ENCODE data around the gene BOD1L2. TPM values are rescaled to one million over a fixed set of nuclear protein-coding genes. Genes with fewer than 3 reads are reported as not detected.

Gene BOD1L2
- total RNA-seq, 1 experiment from 2014 or later = not detected

DNA sequence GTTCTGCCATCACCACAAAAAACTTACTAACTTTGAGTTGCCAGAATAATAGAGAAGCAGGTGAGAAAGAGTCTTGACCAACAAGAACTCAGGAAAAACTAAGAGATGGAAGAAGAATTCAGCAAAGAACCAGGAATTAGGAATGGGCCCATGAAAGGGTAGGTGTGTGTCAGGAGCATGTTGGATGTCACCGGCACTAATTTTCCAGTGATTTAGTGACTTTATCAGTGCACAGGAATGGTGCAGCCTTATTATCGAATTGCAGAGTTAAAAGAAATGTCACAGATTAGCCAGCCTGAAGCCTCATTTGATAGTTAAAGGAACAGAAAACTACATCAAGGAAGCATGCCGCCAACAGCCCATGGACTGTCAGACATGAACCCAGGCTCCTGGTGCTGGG is 9.0 kb upstream of the BOD1L2 start:
- H4K20me1 ChIP-seq (ENCODE audit: insufficient read depth) = no peaks in the 10 kb centered on the region
- H3K36me3 ChIP-seq (ENCODE audit: control insufficient read depth in 1 of 2, insufficient read depth in 2 of 2, low read length in 2 of 2) = no peaks in the 10 kb centered on the region
- no peak overlapping the region for H3K4me3 ChIP-seq (replicated peaks in 1 of 2; ENCODE audit: low read depth in 1 of 2, low read length in 2 of 2)
- ATAC-seq (no peak), DNase-seq (ENCODE audit: low read depth, low spot score) (no peak)
- H3K4me1 ChIP-seq (ENCODE audit: control insufficient read depth in 1 of 2, insufficient read depth in 2 of 2, low read length in 2 of 2) = no peaks in the 10 kb centered on the region
- H3K27me3 ChIP-seq (ENCODE audit: insufficient read depth, low read length) = peaks cover 22% of the 10 kb centered on the region; the same call in 1 of the 2 replicates
- RAD21 ChIA-PET (ENCODE audit: low non-redundant PET in 1 of 2, low total read pairs in 2 of 2, uncharacterized antibody in 2 of 2, unreplicated experiment in 2 of 2) = no interaction called here
- no TSS peak for BruUV-seq (replicated peaks)
- no peak overlapping the region for H2AFZ ChIP-seq (ENCODE audit: low read depth, low read length, poor library complexity, severe bottlenecking)
- no peaks in the 10 kb centered on the region for H3K79me2 ChIP-seq (ENCODE audit: insufficient read depth, low read length)
- no peaks in the 10 kb centered on the region for H3K9me3 ChIP-seq (ENCODE audit: control insufficient read depth in 1 of 2, insufficient read depth in 1 of 2, low read depth in 1 of 2, low read length in 2 of 2)
- H3K4me2 ChIP-seq (ENCODE audit: low read length) = no peak overlapping the region
- TF ChIP-seq FOSL1 (IDR thresholded peaks at IDR 0.05; ENCODE audit: low read depth) (no peak), SP1 (IDR thresholded peaks at IDR 0.05; ENCODE audit: low read depth) (no peak), TCF7L2 (IDR thresholded peaks at IDR 0.05; ENCODE audit: borderline replicate concordance, extremely low read depth, insufficient read depth, insufficient read length) (no peak), EZH2phosphoT487 (IDR thresholded peaks at IDR 0.05; ENCODE audit: borderline replicate concordance) (no peak), CEBPB (IDR thresholded peaks at IDR 0.05; ENCODE audit: low read depth) (no peak), SRF (IDR thresholded peaks at IDR 0.05; ENCODE audit: low read depth) (no peak), ELF1 (IDR thresholded peaks at IDR 0.05; ENCODE audit: borderline replicate concordance, low read depth) (no peak), SIN3A (IDR thresholded peaks at IDR 0.05; ENCODE audit: low read depth) (no peak), CBX3 (IDR thresholded peaks at IDR 0.05; ENCODE audit: low read depth) (no peak), RAD21 (IDR thresholded peaks at IDR 0.05; ENCODE audit: low read depth) (no peak)
- TF ChIP-seq, protein P1, sequence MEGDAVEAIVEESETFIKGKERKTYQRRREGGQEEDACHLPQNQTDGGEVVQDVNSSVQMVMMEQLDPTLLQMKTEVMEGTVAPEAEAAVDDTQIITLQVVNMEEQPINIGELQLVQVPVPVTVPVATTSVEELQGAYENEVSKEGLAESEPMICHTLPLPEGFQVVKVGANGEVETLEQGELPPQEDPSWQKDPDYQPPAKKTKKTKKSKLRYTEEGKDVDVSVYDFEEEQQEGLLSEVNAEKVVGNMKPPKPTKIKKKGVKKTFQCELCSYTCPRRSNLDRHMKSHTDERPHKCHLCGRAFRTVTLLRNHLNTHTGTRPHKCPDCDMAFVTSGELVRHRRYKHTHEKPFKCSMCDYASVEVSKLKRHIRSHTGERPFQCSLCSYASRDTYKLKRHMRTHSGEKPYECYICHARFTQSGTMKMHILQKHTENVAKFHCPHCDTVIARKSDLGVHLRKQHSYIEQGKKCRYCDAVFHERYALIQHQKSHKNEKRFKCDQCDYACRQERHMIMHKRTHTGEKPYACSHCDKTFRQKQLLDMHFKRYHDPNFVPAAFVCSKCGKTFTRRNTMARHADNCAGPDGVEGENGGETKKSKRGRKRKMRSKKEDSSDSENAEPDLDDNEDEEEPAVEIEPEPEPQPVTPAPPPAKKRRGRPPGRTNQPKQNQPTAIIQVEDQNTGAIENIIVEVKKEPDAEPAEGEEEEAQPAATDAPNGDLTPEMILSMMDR (IDR thresholded peaks at IDR 0.05 in 2 of 3, conservative IDR thresholded peaks at IDR 0.05 in 1 of 3; ENCODE audit: borderline replicate concordance in 1 of 3, insufficient read depth in 1 of 3, low read depth in 2 of 3, low read length in 2 of 3) = no peak
- TF ChIP-seq, protein P2, sequence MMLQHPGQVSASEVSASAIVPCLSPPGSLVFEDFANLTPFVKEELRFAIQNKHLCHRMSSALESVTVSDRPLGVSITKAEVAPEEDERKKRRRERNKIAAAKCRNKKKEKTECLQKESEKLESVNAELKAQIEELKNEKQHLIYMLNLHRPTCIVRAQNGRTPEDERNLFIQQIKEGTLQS (IDR thresholded peaks at IDR 0.05) = no peak
- TF ChIP-seq, protein P3, sequence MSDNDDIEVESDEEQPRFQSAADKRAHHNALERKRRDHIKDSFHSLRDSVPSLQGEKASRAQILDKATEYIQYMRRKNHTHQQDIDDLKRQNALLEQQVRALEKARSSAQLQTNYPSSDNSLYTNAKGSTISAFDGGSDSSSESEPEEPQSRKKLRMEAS (IDR thresholded peaks at IDR 0.05) = no peak
- POLR2A ChIA-PET = no interaction called here
- CTCF ChIA-PET = no interaction called here
- H3K9ac ChIP-seq (ENCODE audit: low read length) = no peak overlapping the region
- intact Hi-C loops (cut with micrococcal nuclease) = no loop called here
- H3K9me2 ChIP-seq (ENCODE audit: insufficient read depth) = no peaks in the 10 kb centered on the region
- no peak overlapping the region for H3K27ac ChIP-seq (ENCODE audit: low read depth, low read length)

Data from HCT116 (cell line).